Bone marrow (tissue), 2 donors: Measurements from ENCODE around the gene SRXN1.
"Not testable (repeated sequence)": the region's sequence is repeated elsewhere in the genome, so short reads cannot be mapped to it uniquely, and the experiment has no call there.

ENCODE experiments used
- DNase-seq, 2 donors: peaks; one replicate each; lab custom pipeline; 2025; lab: John Stamatoyannopoulos, UW

SRXN1 gene

GRCh38 chr20:655726-656624, 3.0 kb upstream of the SRXN1 start:
- no peak for DNase-seq

- DNase-seq, result no peak
Measured at GRCh38 chr20:654417-654750, 1.4 kb upstream of the SRXN1 start.

- DNase-seq, result no peak
Measured at GRCh38 chr20:653590-654416, 803 bp upstream of the SRXN1 start.

- DNase-seq, result no peak
Measured at GRCh38 chr20:652615-653109, 338 bp downstream of the SRXN1 start.

GRCh38 chr20:651713-652614, 1.0 kb downstream of the SRXN1 start:
- DNase-seq, result no peak

DNA sequence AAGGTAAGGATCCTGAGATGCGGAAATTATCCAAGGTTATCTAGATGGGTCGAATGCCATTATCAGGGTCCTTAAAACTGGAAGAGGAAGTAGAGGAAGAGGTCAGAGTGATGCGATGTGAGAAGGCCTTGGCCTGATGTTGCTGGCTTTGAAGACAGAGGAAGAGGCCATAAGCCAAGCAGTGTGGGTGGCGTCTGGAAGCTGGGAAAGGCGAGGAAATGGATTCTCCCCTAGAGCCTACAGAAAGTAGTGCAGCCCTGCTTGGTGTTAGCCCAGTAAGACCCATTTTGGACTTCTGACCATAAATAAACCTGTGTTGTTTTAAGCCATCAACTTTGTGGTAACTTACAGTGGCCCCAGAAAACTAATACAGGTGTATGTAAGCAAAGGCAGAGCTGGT, 2.0 kb downstream of the SRXN1 start:
- DNase-seq, result no peak

DNA sequence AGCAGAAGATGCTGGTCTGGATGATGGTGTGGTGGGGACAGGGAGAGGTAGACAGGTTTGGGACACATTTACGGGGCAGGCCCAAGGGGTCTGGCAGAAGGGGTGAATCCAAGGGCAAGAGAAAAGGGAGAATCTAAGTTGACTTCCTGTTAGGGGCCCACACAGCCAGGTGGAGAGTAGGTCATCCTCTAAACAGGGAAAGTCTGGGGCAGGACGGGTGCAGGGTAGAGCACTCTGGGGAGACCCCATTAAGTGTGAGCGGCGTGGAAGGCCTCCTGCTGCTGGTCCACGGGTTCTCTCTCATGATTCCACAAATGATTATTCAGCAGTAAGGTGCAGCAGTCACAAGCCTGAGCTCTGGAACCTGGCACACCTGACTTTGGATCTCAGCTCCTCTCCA, 2.7 kb downstream of the SRXN1 start:
- no peak for DNase-seq

DNA sequence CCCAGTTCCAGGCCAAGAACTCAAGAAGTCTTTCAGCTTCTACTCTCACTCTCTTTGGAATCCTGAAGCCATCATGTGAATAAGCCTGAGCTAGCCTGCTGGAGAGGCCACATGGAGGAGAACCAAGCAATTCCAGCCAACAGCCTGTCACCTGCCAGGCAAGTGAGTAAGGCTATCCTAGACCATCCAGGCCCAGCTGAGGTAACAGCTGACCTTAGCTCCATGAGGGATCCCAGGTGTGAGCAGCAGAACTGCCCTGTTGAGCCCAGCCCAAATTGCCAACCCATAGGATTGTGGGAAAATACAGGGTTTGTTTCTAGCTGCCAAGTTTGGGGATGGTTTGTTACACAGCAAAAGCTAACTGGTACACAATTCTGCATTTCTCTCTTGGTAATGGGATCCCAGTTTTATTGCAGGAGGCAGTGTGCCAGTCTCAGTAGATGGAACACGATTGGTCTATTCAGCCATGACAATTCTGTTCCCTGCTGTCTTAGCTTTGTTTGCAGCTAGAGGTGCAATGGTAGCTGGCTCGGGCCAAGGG, 5.5 kb downstream of the SRXN1 start:
- DNase-seq, result no peak

GRCh38 chr20:646868-647233, 6.1 kb downstream of the SRXN1 start:
- no peak for DNase-seq

DNA sequence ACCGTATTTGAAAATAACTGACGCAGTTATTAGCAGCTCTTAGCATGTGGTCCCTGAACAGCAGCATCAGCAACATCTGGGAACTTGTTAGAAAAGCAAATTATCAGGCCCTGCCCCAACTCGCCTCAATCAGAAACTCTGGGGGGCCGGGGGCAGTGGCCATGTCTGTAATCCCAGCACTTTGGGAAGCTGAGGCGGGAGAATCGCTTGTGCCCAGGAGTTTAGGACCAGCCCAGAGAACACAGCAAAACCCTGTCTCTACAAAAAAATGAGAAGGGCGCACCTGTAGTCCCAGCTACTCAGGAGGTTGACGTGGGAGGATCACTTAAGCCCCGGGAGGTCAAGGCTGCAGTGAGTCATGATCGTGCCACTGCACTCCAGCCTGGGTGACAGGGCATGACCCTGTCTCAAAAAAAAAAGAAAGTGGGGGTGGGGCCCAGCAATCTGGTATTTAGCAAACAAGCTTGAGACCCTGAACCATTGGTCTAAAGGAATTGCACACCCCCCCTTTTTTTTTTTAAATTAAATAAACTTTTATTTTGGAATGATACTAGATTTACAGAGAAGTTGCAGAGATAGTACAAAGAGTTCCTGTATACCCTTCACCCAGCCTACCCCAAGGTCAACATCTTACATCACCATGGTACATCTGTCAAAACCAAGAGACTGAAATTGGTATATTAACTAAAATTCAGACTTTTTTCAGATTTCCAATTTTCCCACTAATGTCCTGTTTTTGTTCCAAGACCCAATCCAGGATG, 6.7 kb downstream of the SRXN1 start:
- DNase-seq, result no peak

GRCh38 chr20:645318-646106, 7.5 kb downstream of the SRXN1 start:
- DNase-seq, result peak; percentile 48 to 68

DNA sequence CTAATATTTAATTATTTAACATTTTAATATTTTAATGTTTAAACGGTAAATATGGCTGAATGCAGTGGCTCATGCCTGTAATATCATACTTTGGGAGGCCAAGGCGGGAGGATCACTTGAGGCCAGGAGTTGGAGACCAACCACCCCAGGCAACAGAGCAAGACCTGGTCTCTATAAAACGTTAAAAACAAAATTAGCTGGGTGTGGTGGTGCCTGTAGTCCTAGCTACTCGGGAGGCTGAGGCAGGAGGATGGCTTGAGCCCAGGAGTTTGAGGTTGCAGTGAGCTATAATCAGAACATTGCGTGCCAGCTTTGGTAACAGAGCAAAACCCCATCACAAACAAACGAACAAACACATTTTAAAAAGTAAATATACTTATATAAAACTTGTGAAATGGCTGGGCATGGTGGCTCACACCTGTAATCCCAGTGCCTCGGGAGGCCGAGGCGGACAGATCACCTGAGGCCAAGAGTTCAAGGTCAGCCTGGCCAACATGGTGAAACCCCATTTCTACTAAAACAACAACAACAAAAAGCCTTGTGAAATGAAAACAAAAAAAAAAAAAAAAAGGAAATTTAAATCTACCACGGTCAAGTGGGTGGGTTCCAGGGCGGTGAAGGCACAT, 8.2 kb downstream of the SRXN1 start:
- no peak for DNase-seq

GRCh38 chr20:642398-643174, 10.4 kb downstream of the SRXN1 start:
- DNase-seq, result no peak

DNA sequence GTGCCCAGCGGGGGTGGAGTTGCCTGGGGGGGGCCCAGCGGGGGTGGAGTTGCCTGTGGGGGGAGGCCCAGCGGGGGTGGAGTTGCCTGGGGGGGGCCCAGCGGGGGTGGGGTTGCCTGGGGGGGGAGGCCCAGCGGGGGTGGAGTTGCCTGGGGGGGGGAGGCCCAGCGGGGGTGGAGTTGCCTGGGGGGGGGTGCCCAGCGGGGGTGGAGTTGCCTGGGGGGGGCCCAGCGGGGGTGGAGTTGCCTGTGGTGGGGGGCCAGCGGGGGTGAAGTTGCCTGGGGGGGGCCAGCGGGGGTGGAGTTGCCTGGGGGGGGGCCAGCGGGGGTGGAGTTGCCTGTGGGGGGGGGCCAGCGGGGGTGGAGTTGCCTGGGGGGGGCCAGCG, 11.0 kb downstream of the SRXN1 start:
- not testable (repeated sequence) for DNase-seq

- DNase-seq, result no peak
Measured at GRCh38 chr20:641516-641875, 11.5 kb downstream of the SRXN1 start.

GRCh38 chr20:640674-641515, 12.1 kb downstream of the SRXN1 start:
- DNase-seq, result no peak

DNA sequence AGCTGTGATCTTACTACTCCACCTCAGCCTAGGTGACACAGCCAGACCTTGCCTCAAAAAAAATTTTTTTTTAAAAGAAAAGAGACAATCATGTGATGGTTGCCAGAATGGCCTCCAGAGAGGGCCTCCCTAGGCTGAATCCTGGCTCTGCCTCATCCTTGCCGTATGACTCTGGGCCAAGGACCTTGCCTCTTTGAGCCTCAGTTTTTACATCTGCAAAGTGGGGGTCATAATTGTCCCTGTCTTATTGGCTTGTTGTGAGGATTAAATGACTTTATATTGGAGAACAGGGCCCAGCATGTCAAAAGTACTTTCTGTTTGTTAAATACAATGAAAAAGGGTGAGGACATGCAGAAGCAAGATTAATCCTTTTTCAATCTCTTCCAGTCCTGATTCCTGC, 14.4 kb downstream of the SRXN1 start:
- no peak for DNase-seq

DNA sequence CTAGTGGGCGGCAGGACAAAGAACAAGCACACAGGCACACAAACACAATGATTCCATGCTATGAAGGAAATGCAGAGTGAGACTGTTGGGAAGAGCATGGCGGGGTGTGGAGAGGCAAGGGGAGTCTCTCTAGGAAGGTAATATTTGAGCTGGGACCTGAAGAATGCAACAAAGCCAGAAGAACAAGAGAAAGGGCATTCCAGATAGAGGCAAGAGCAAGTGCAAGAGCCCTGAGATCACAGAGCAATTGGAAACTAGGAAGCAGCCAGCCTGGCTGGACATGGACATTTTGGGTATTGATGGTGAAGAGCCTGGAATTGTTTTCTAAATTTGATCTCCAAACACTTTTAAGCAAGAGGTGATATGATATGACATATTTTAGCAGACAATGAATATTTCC, 15.4 kb downstream of the SRXN1 start:
- DNase-seq, result no peak
